ENCODE measurements around the gene FADS2.

FADS2 gene

DNA sequence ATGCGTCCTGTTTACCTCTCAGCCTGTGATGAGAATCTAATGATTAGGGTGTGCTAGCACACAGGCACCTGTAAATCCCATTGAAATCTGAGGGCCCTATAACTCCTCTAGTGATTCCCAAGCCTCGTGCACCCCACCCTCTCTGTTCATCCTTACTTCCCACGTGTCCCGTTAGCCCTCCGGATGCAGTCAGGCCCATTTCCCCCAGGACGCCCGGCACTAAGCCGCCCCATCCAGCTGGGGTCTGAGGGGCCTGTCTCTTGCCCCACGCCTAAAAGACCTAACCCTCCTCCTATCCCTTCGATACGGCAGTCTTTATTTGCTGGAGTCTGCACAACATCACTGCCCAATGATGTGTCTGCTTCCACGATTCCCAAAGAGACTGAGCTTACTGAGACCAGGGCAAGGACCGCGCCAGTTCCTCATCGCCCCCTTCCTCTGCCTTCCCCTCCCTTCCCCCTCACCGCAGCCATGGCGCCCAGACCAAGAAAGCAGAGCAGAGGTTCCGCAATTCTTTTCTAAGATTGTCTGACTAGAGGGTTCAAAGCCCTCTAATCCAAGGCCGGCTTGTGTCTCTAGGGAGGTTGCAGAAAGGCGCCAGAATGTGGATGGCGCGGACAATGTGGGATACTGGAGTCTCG, 1.1 kb upstream of the FADS2 start:
- ATAC-seq, result no peak

- ATAC-seq, result no peak
Measured at GRCh38 chr11:61828379-61828628, 204 bp downstream of the FADS2 start.

GRCh38 chr11:61828629-61829407, 718 bp downstream of the FADS2 start:
- ATAC-seq, result peak in 1 of 2 donors; percentile 10

GRCh38 chr11:61829806-61830205, 1.7 kb downstream of the FADS2 start:
- no peak for ATAC-seq

- no peak for ATAC-seq
Measured at GRCh38 chr11:61830237-61831105, 2.4 kb downstream of the FADS2 start.

- no peak for ATAC-seq
Measured at GRCh38 chr11:61832207-61832606, 4.1 kb downstream of the FADS2 start.

- ATAC-seq, result no peak
Measured at GRCh38 chr11:61832754-61833153, 4.7 kb downstream of the FADS2 start.

DNA sequence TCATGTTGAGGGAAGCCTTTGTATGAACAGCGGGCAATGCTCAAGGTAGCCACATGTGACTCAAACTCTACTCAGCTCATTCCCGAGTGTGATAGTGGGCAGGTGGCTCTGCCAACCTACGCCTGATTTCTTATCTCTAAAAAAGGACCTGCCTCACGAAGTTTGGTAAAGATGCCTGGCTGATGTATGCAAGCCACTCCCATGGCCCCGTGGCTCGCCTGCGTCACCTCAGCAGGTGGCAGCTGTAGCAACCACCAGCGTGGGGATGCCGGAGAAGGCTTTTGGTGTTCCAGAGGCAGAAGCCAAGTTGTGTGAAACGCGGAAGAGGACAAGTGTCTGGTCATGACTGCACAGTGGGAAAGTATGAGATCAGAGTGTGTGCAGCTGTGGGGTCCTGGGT, 5.4 kb downstream of the FADS2 start:
- no peak for ATAC-seq

DNA sequence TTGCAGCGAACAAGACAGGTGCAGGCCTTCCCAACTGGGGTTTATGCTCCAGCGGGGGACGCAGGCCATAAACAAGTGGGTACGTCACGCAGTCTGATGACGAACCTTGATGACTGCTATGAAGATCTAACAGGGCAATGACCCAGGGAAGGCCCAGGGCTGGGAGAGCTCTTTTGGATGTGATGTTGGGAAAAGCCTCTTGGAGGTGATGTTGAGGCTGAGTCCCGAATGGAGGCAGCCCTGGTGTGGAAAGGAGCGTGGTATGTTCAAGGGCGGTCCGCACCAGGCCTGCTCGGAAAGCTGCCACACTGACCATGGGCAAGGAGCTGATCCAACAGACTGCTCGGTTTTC, 5.8 kb downstream of the FADS2 start:
- no peak for ATAC-seq

DNA sequence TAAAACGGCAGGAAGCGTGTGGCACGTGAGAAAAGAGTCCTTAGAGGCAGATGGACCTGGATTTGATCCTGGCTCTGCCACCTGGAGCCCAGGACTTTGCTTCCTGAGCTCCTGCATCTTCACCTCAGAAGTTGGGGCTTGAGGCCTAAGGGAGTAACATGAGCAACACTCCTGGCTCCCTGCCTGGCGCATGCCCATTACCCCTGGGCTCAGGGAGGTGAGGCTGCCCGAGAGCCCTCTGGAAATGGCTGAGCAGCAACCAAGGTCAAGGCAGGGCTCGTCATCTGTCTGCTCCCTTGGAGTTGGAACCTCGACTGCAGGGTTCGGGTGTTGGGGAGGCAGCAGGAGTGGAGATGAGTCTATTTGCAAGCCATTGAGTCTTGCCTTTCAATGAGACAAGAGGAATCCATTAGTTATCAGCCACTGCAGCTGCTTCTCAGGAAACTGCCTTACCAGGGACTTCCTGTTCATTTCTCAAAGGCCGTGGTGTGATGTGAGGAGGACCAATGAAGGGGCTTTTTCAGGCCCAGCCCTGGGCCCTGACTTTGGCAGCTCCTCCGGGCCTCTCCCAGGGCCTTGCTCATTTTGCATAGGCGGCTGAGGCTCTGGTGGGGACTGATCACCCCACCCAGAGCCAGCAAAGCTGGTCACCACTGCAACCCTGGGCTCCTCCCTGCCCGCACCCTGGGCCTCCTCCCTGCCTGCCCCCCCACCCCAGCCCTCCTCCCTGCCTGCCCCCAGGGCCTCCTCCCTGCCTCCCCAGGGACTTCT, 6.4 kb downstream of the FADS2 start:
- ATAC-seq, result peak; percentile 60 to 76

DNA sequence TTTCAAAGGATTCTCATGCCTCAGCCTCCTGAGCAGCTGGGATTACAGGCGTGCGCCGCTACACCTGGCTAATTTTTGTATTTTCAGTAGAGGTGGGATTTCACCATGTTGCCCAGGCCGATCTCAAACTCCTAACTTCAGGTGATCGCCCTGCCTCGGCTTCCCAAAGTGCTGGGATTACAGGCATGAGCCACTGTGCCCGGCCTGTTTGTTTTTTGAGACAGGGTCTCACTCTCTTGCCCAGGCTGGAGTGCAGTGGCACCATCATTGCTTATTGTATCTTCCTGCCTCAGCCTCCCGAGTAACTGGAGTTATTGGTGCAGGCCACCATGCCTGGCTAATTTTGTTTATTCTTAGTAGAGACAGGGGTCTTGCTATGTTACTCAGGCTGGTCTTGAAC, 8.1 kb downstream of the FADS2 start:
- ATAC-seq, result no peak

DNA sequence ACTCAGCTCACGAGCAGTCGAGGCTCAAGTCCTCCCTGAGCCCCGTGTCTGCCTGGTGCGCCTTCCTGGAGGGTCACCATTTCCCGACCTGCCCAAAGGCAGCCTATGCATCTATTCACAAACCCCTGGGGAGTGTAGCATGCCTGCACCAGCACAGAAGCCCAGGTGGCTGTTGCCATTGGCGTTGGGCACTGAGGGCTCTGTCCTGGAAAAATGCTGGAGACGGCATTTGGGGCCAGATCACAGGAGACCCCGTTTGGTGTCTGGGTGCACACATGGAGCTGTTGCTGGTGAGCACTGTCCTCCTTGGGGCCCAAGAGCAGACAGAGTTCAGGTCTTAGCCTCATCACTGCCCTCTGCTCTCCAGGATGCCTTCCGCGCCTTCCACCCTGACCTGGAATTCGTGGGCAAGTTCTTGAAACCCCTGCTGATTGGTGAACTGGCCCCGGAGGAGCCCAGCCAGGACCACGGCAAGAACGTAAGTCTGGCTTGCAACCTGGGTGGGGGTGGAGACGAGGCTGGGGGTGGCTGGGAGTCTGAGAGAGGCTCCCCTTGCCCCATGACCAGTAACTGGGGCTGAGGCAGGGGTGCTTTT, 9.4 kb downstream of the FADS2 start:
- no peak for ATAC-seq

DNA sequence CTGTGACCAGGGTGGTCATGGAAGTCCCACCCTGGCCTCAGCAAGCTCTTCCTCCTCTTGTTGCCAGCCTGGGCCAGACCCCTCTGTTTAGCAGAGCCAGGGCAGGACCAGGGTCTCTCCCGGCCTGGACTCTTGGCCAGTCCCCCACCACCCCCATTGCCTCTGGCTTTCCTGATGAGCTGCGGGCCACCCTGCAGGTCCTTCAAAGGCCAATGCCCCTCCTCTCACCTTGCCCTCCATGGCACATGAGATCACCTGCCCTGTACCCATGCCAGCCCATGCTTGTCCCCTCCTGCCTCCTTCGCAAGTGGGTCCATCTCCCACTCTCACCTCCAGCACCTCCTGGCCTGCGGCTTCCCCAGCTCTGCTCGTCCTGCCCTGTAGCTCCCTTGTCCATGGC, 10.4 kb downstream of the FADS2 start:
- ATAC-seq, result no peak

GRCh38 chr11:61838921-61839320, 10.8 kb downstream of the FADS2 start:
- ATAC-seq, result no peak

DNA sequence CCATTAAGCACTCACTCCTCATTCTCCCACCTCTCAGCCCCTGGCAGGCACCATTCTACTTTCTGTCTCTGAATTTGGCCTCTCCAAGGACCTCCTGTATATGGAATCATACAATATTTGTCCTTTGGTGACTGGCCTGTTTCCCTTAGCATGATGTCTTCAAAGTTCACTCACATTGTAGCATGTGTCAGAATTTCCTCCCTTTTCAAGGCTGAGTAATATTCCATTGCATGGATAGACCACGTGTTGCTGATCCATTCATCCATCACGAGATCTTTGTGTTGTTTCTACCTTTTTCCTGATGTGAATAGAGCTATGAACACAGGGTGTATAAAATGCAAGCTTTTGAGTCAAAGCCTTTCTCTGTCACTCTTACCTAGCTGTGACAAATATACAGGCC, 11.6 kb downstream of the FADS2 start:
- no peak for ATAC-seq

- no peak for ATAC-seq
Measured at GRCh38 chr11:61840371-61840770, 12.3 kb downstream of the FADS2 start.

DNA sequence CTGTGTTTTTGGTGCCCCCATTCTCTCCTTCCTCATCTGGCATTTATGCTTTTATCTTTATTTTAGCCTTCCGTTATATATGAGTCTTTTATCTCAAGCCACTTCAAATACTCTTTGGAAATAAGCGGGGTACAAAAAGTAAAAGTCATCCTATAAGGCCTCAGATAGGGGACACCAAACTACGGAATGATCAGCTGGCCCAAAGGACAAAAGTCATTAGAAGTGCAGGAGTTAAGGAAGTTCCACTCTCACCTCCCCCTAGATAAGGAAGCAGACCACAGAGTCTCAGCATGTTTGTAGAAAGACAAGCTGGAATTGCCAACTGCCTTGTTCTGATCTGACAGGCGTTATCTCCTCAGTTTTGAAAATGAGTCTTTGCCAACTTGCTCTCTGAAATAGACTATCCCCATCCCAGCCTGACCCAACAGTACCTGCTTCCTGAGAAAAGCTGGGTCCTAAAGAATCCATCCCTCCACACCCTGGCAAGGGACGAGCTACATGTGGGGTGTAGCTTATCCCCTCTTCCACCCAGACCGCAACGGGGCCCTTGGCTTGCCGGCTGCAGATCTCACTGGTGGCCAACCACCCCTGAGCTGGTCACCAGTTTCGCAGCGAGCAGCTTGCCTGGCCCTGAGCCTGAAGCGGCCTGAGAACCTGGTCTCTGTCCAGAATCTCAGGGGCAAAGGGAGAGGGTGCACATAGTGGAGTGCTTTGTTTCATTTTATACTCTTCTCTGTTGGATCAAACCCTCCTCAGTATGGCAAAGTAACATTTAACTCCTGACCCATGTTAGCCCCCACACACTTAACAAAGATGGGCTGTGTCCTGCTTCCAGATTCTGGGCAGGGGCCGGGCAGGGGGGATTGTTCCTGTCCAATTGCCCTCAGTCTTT, 13.8 kb downstream of the FADS2 start:
- no peak for ATAC-seq

- ATAC-seq, result no peak
Measured at GRCh38 chr11:61842528-61842820, 14.4 kb downstream of the FADS2 start.

DNA sequence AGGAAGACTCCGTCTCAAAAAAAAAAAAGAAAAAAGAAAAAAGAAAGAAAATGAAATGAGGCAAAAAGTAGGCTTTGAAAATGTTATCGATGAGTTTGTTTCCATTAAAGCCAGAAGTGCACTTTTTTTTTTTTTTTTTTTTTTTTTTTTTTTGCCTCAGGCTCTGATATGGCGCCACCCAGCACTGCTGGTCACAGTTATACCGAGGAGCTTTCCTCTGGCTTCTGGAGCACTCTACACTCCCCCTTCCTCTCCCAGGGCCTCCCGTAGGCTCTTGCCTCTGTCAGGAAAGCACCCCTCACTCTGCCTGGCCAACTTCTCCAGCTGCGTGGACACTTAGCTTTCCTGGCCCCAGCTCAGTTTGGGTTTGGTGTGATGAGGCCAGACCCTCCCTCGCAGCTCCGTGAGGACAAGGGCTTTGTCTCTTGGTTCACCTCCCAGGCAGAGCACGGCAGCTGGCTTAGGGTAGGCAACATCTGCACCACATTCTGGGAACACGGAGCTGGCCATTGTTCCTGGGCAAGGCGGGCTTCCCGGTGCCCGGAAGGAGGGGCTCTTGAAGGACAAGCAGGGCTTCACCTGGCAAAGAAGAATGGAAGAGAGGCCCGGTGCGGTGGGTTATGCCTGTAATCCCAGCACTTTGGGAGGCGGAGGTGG, 16.9 kb downstream of the FADS2 start:
- ATAC-seq, result no peak

DNA sequence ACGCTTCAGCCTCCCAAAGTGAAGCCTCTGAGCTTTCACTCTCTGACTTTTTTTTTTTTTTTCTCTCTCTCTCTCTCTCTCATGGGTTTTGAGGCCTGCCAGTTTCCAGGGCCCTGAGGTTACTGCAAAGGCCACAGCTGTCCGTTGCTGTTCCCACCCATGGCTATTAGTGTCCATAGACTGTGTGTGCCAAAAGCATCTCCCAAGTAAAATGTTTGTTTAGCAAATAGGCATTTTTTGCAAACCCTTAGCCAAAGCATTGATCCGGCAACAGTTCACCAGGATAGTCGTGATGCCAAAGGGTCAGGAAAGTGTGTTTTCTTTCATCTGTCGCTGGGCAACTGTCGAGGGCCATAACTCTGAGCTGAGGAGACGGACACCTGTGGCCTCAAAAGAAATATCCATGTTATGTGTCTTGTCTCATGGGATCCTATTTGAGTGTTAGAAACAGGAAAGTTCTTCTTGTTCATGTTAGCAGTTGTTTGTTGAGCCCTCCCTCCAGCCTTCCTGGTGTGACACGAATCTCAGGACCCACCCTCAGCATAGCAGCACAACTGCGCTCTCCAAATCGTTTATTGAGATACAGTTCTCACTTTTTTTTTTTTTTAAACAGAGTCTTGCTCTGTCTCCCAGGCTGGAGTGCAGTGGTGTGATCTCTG, 18.4 kb downstream of the FADS2 start:
- no peak for ATAC-seq
